ENCODE measurements around the gene OPN4. TPM values are rescaled to one million over a fixed set of nuclear protein-coding genes. Genes with fewer than 3 reads are reported as not detected.
A peak's percentile ranks its signal among the peaks of the same experiment; 100 is the strongest.
"Not testable (repeated sequence)": the region's sequence is repeated elsewhere in the genome, so short reads cannot be mapped to it uniquely, and the experiment has no call there.

Gene OPN4, protein sequence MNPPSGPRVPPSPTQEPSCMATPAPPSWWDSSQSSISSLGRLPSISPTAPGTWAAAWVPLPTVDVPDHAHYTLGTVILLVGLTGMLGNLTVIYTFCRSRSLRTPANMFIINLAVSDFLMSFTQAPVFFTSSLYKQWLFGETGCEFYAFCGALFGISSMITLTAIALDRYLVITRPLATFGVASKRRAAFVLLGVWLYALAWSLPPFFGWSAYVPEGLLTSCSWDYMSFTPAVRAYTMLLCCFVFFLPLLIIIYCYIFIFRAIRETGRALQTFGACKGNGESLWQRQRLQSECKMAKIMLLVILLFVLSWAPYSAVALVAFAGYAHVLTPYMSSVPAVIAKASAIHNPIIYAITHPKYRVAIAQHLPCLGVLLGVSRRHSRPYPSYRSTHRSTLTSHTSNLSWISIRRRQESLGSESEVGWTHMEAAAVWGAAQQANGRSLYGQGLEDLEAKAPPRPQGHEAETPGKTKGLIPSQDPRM
- total RNA-seq, result under 1 TPM in 7 of 8 experiments, not detected in 1; 0.11 to 0.57 (median 0.14) TPM

DNA sequence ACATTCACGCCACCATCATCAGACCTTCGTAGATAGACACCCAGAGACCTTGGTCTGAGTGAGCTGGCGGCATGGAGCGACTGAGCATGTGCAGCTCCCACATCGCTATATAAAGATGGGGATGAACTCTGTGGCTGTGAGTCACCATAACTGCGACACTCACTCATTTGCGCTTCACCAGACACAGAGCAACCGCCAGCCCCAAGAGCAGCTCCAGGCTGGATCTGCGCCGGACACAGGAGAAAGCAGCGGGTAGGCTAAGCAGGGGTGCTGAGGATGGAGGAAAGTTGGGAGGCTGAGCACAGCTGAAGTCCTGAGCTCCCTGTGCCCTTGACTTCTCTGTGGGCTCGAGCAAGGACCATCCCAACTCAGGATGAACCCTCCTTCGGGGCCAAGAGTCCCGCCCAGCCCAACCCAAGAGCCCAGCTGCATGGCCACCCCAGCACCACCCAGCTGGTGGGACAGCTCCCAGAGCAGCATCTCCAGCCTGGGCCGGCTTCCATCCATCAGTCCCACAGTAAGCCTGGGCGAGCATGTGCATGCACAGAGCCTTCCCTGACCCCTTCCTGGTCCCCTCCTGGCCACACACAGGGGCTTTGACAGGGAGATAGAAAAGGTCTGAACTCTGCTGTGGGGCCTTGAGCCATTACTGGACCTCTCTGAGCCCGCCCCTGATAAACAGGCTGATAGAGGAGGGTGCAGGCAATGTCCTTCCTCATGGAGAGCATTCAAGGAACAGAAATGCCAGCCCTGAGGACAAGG lies at the start of gene OPN4:
TSS of gene OPN4 (plus strand) at position 137 of the 762 bp plus-strand sequence. CDS start at position 374, 237 bp downstream.
- Histone ChIP-seq H3K4me3 (no peak within 1 kb of the TSS), H3K4me1 (replicated peaks in 1 of 2) (peaks cover 1 to 13% of the 10 kb centered on the region in 2 donors), H3K27ac (no peak within 1 kb of the TSS)
- WGBS, 10 experiments, result 75 to 96% (median 84%) methylated on average over 3 to 9 of the region's 17 CpGs; no CpG with 5 or more reads in 4 of the 10 experiments
- ATAC-seq (replicated peaks in 6 of 8), result peak in 6 of 8 experiments; percentile 15 to 92 (median 90)
- in situ Hi-C loops (cut with MboI; ENCODE audit: low pct_unique_long_range_greater_than_20kb in 2 of 9, low sequenced_read_pairs in 9 of 9, unreplicated experiment in 9 of 9), result no loop called here

DNA sequence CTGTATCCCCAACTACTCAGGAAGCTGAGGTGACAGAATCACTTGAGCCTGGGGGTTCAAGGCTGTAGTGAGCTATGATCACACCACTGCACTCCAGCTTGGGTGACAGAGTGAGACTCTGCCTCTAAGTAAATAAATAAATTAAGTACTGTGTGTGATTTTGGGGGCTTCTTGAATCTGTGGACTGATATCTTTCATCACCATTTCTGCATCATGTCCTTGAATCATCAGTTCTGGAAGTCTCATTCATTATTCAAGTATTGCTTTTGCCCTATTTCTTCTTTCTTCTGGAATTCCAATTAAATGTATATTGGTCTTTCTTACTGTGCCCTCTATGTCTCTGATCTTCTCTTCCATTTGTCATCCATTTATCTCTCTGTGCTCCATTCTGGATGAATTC lies 46.7 kb upstream of the OPN4 start:
- Histone ChIP-seq H3K4me3 (no peak overlapping the region), H3K4me1 (replicated peaks in 1 of 2) (no peaks in the 10 kb centered on the region), H3K27ac (no peak overlapping the region)
- ATAC-seq (replicated peaks in 6 of 8), result no peak
- in situ Hi-C loops (cut with MboI; ENCODE audit: low pct_unique_long_range_greater_than_20kb in 2 of 9, low sequenced_read_pairs in 9 of 9, unreplicated experiment in 9 of 9), result no loop called here

DNA sequence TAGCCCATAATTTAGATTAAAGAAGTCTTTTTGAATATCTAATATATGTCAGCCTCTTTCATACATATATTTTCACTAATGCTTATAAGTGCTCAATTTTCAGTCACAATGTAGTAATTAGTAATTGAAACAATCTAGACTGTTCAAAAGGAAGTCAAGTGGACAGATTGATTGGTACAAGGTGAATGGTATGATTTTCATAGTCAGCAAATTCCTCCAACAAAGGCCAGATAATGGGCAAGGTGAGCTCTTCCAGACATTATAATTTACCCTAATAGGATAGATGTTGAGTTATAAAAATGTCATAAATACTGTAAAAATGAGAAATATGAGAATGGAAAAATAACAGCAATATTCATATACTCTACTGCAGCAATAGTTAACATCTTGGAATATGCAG lies 44.4 kb upstream of the OPN4 start:
- in situ Hi-C loops (cut with MboI; ENCODE audit: low pct_unique_long_range_greater_than_20kb in 2 of 9, low sequenced_read_pairs in 9 of 9, unreplicated experiment in 9 of 9), result no loop called here
- Histone ChIP-seq H3K4me3 (no peak overlapping the region), H3K4me1 (replicated peaks in 1 of 2) (no peaks in the 10 kb centered on the region), H3K27ac (no peak overlapping the region)
- ATAC-seq (replicated peaks in 6 of 8), result no peak

DNA sequence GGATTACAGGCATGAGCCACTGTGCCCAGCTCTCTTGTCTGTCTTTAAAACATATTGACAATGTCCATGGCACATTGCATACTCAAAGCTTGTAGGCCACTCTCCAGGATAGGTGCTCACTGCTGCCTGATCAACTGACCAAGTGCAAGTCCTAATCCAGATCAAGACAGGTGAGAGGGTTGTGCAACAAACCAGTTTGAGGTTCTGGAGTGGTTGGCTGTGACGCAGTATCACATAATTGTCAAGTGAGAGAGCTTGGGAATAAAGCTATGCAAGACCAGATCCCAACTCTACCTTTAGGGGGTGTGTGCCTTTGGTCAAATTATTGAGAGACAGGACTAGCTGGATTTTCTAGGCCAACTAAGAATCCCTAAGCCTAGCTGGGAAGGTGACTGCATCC lies 43.0 kb upstream of the OPN4 start:
- H3K4me1 ChIP-seq (replicated peaks in 1 of 2), result no peaks in the 10 kb centered on the region
- 50 to 100% (median 100%) methylated on average over 1 of the region's 1 CpG; no CpG with 5 or more reads in 4 of the 10 experiments for WGBS, 10 experiments
- H3K27ac ChIP-seq, result no peak overlapping the region
- in situ Hi-C loops (cut with MboI; ENCODE audit: low pct_unique_long_range_greater_than_20kb in 2 of 9, low sequenced_read_pairs in 9 of 9, unreplicated experiment in 9 of 9), result no loop called here
- ATAC-seq (replicated peaks in 6 of 8), result no peak
- H3K4me3 ChIP-seq, result no peak overlapping the region

DNA sequence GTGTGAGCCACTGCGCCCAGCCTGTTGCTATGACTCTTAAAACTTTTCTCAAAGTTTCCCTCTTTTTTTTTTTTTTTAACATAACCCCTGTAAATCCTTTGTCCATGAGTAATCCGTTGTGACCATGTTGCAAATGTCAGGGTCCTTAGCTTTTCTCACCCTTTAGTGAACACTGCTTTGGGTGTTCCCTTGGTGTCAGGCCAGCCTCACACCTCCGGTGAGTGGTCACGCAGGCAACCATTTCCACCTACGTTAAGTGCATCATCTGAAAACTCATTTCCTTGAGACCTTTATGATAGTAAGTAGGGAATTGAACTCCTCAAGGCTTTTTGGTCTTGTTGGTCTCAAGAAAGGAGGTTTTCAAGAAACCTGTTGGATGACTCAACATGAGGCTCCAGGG lies 41.3 kb upstream of the OPN4 start:
- Histone ChIP-seq H3K27ac (no peak overlapping the region), H3K4me3 (no peak overlapping the region), H3K4me1 (replicated peaks in 1 of 2) (no peaks in the 10 kb centered on the region)
- WGBS, 10 experiments, result 43 to 98% (median 78%) methylated on average over 2 to 5 of the region's 5 CpGs; no CpG with 5 or more reads in 1 of the 10 experiments
- in situ Hi-C loops (cut with MboI; ENCODE audit: low pct_unique_long_range_greater_than_20kb in 2 of 9, low sequenced_read_pairs in 9 of 9, unreplicated experiment in 9 of 9), result no loop called here
- no peak for ATAC-seq (replicated peaks in 6 of 8)

DNA sequence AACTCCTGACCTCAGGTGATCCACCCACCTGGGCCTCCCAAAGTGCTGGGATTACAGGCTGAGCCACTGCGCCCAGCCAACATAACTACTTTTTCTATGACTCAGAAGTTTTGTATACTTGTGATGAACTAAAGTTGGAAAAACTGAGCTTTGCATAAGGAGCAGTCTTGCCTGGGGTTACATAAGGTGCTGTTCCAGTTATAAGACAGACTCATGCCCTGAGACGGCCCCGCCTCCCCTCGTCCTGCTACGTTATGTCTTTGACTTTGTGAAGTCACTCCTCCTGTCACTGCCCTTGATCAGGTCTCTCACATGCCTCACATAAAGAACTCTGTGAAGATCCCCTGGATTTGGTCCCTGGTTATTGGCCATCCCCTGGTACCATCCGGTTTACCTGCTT lies 40.4 kb upstream of the OPN4 start:
- in situ Hi-C loops (cut with MboI; ENCODE audit: low pct_unique_long_range_greater_than_20kb in 2 of 9, low sequenced_read_pairs in 9 of 9, unreplicated experiment in 9 of 9), result no loop called here
- WGBS, 10 experiments, result 20 to 100% (median 85%) methylated on average over 1 to 5 of the region's 6 CpGs; no CpG with 5 or more reads in 2 of the 10 experiments
- no peaks in the 10 kb centered on the region for H3K4me1 ChIP-seq (replicated peaks in 1 of 2)
- no peak overlapping the region for H3K4me3 ChIP-seq
- no peak overlapping the region for H3K27ac ChIP-seq
- peak in 2 of 8 experiments; percentile 58 to 84 for ATAC-seq (replicated peaks in 6 of 8)

DNA sequence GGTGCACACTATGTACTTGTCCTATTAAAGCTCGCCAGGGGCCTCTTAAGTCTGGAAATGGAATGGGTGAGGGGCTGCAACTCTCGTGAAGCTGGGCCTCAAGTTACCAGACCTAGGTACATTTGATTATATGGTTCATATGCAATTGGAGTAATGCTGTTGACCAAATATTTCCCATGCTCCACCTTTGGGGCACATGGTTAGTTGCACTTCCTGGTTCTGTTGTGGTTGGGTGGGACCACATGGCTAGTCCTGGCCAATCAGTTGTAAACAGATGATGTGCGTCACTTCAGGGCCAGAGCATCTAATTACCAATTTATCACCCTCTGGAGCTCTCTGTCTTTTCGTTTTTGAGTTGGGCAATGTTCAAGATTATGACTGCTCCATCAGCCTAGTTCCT lies 39.5 kb upstream of the OPN4 start:
- peak in 1 of 8 experiments; percentile 25 for ATAC-seq (replicated peaks in 6 of 8)
- Histone ChIP-seq H3K4me3 (no peak overlapping the region), H3K4me1 (replicated peaks in 1 of 2) (no peaks in the 10 kb centered on the region), H3K27ac (no peak overlapping the region)
- 0 to 88% (median 63%) methylated on average over 1 to 4 of the region's 4 CpGs; no CpG with 5 or more reads in 1 of the 10 experiments for WGBS, 10 experiments
- in situ Hi-C loops (cut with MboI; ENCODE audit: low pct_unique_long_range_greater_than_20kb in 2 of 9, low sequenced_read_pairs in 9 of 9, unreplicated experiment in 9 of 9), result no loop called here

DNA sequence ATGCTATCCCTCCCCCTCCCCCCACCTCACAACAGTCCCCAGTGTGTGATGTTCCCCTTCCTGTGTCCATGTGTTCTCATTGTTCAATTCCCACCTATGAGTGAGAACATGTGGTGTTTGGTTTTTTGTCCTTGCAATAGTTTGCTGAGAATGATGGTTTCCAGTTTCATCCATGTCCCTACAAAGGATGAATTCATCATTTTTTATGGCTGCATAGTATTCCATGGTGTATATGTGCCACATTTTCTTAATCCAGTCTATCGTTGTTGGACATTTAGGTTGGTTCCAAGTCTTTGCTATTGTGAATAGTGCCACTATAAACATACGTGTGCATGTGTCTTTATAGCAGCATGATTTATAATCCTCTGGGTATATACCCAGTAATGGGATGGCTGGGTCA lies 37.1 kb upstream of the OPN4 start:
- no CpG with 5 or more reads among the region's 2 CpGs for WGBS, 10 experiments
- ATAC-seq (replicated peaks in 6 of 8), result not testable (repeated sequence)

DNA sequence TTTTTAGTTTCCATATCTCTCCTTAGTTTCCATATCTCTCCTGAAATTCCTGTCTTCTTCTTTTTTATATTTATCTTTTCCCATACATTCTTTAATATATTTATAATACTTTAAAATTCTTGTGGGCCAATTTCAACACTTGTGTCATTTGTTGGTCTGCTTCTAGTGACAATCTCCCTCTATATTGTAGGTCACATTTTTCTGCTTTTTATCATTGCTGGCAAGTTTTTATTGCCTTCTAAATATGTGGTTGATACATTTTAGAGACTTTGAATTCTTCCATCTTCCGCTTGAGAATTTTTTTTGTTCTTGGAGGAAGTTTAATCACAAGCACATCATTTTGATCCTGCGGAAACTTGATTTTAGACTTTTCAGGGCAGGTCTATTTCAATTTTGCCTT lies 26.0 kb upstream of the OPN4 start:
- Histone ChIP-seq H3K4me3 (no peak overlapping the region), H3K4me1 (replicated peaks in 1 of 2) (no peaks in the 10 kb centered on the region), H3K27ac (no peak overlapping the region)
- WGBS, 10 experiments, result 50 to 100% (median 95%) methylated on average over 1 to 2 of the region's 2 CpGs
- in situ Hi-C loops (cut with MboI; ENCODE audit: low pct_unique_long_range_greater_than_20kb in 2 of 9, low sequenced_read_pairs in 9 of 9, unreplicated experiment in 9 of 9), result no loop called here
- no peak for ATAC-seq (replicated peaks in 6 of 8)

More for the DNA sequence above, 37.1 kb upstream of the OPN4 start:
- H3K27ac ChIP-seq; in situ Hi-C loops (cut with MboI; ENCODE audit: low pct_unique_long_range_greater_than_20kb in 2 of 9, low sequenced_read_pairs in 9 of 9, unreplicated experiment in 9 of 9); H3K4me1 ChIP-seq (replicated peaks in 1 of 2); H3K4me3 ChIP-seq: not testable (repeated sequence)

DNA sequence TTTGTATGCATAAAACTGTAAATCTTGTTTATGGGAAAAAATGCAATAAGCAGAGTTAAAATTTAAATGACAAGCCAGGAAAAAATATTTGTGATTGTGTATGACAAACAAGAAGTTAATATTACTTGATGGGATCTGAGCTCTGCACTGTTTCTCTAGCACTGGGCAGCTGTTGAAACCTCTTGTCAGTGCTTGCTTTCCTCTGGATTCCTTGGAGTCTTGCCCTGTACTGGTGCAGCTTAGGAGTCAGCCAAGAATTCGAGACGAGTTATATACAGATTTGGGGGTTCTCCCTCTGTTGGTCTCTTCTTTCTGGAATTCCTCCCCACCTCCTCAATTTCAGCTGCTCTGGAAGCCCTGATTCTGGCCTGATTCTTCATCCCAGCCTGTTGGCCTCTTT lies 24.3 kb upstream of the OPN4 start:
- no peak for ATAC-seq (replicated peaks in 6 of 8)
- H3K4me1 ChIP-seq (replicated peaks in 1 of 2), result no peaks in the 10 kb centered on the region

DNA sequence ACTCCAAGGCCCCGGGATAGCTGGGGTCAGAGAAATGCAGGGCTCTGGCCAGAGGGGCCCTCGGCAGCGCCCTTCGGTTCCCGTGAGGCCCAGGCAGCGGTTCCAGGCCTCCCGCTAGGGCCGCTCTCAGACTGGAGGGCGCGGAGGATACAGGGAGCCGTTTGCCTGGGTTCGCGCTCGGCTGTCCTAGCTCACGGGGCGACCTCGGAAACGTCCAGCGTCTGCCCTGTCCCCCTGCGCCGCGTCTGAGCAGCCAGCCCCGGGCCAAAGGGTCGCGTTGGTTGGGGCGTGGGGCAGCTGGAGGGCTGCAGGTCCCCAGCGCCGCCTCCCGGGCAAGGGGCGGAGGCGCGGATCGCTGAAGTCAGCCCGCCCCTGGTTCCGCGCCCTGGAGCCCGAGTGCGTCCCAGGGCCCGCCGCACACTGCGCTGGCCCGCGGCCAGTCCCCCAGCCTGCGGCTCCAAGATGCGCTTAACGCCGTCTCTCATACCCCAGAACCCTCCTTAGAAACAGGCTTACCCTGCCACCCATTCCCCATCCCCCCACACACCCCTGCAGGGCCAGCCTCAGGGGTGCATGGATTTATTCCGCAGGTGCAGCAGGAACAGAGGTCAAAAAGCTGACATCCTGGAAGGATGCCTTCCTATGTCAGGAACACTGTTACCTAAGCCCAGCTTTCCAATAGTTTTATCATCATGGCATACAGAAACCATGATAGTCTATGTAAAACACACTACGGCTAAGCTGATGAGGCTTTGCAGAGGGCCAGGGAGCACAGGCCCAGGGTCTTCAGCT lies 22.1 kb upstream of the OPN4 start:
- Histone ChIP-seq H3K27ac (no peak overlapping the region), H3K4me3 (peak overlapping the region in 1 of 5 donors; percentile 13), H3K4me1 (replicated peaks in 1 of 2) (no peaks in the 10 kb centered on the region)
- 0 to 100% (median 59%) methylated on average over 1 to 7 of the region's 49 CpGs; no CpG with 5 or more reads in 6 of the 10 experiments for WGBS, 10 experiments
- ATAC-seq (replicated peaks in 6 of 8), result peak; percentile 20 to 98 (median 72)
- in situ Hi-C loops (cut with MboI; ENCODE audit: low pct_unique_long_range_greater_than_20kb in 2 of 9, low sequenced_read_pairs in 9 of 9, unreplicated experiment in 9 of 9), result no loop called here

More for the DNA sequence above, 24.3 kb upstream of the OPN4 start:
- Histone ChIP-seq H3K27ac (no peak overlapping the region), H3K4me3 (no peak overlapping the region)
- in situ Hi-C loops (cut with MboI; ENCODE audit: low pct_unique_long_range_greater_than_20kb in 2 of 9, low sequenced_read_pairs in 9 of 9, unreplicated experiment in 9 of 9), result no loop called here
- 0 to 83% methylated on average over 1 to 2 of the region's 2 CpGs; no CpG with 5 or more reads in 8 of the 10 experiments for WGBS, 10 experiments

DNA sequence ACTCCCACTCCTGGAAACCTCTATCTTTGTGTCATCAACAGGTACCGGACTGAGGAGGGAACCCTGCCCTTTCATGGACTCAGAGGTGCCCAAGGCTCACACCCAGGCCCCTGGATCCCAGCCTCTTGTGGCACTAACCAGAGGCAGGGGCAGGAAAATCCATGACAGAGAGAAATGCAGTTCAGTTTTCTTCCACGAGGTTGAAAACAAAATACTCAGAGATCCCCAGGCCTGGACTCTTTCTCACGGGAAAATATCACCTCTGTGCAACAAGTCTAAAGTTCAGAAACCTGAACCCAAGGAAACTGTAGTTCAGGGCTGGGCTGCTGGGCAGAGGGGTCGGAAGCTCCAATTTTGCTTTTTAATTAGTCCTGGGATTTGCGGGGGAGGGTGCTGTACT lies 21.4 kb upstream of the OPN4 start:
- ATAC-seq (replicated peaks in 6 of 8), result no peak
- H3K4me1 ChIP-seq (replicated peaks in 1 of 2), result no peaks in the 10 kb centered on the region
- H3K27ac ChIP-seq, result no peak overlapping the region
- H3K4me3 ChIP-seq, result no peak overlapping the region
- 60 to 83% (median 80%) methylated on average over 1 to 4 of the region's 5 CpGs; no CpG with 5 or more reads in 5 of the 10 experiments for WGBS, 10 experiments
- in situ Hi-C loops (cut with MboI; ENCODE audit: low pct_unique_long_range_greater_than_20kb in 2 of 9, low sequenced_read_pairs in 9 of 9, unreplicated experiment in 9 of 9), result no loop called here

DNA sequence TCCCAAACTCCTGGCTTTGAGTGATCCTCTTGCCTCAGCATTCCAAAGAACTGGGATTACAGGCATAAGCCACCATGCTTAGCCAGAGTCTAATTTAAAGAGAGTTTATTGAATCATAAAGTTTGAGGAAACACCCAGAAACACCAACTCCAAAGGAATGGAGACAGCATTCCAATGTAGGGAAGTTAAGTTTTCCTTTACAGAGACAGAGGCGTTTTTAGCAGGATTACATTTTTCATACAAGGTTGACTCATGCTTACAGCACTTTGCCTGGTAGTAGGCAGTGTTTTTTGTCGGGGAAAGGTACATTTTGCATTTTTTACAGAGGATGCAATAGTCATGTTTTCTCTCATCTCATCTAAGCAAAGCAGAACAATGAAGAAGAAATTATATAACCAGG lies 18.9 kb upstream of the OPN4 start:
- H3K4me3 ChIP-seq, result no peak overlapping the region
- H3K4me1 ChIP-seq (replicated peaks in 1 of 2), result no peaks in the 10 kb centered on the region
- 0 to 100% (median 60%) methylated on average over 1 to 2 of the region's 2 CpGs; no CpG with 5 or more reads in 1 of the 10 experiments for WGBS, 10 experiments
- no peak overlapping the region for H3K27ac ChIP-seq
- in situ Hi-C loops (cut with MboI; ENCODE audit: low pct_unique_long_range_greater_than_20kb in 2 of 9, low sequenced_read_pairs in 9 of 9, unreplicated experiment in 9 of 9), result no loop called here
- ATAC-seq (replicated peaks in 6 of 8), result peak in 3 of 8 experiments; percentile 10 to 80 (median 79)
